Astrocyte of the spinal cord (primary cell): Measurements from ENCODE around the gene PCDHGB3.
A peak's percentile ranks its signal among the peaks of the same experiment; 100 is the strongest.
"Not testable (repeated sequence)": the region's sequence is repeated elsewhere in the genome, so short reads cannot be mapped to it uniquely, and the experiment has no call there.

Source experiments
- DNase-seq: peaks from one replicate; pipeline ENCODE4 v3.0.0; 2011; ENCODE audit warnings: low read depth, low spot score
- H3K4me3 ChIP-seq: 2 replicates; pipeline ENCODE4 v1.5.1; 2011; ENCODE audit warnings: low read depth, mild to moderate bottlenecking, low read length, moderate library complexity
- CTCF ChIP-seq: IDR thresholded peaks from 2 replicates; pipeline ENCODE4 v1.5.1; 2012; ENCODE audit warnings: low read depth, mild to moderate bottlenecking, low read length, inconsistent platforms
- in situ Hi-C: cut with HindIII; loops from 2 replicates; pipeline ENCODE4 v1.10.0; 2017; ENCODE audit warnings: low sequenced_read_pairs

PCDHGB3 gene

GRCh38 chr5:141403387-141403786 lies 33.3 kb downstream of the PCDHGB3 start:
- in situ Hi-C loops: no loop called here
- TF ChIP-seq CTCF: no peak
- DNase-seq: no peak
- peak overlapping the region; percentile 29 for H3K4me3 ChIP-seq

GRCh38 chr5:141407790-141408505 lies 37.9 kb downstream of the PCDHGB3 start, which contains the start of gene PCDHGB6:
TSS of gene PCDHGB6 (plus strand) at chr5:141408021. CDS start at chr5:141408203, 182 bp downstream.
- peak; percentile 70 for TF ChIP-seq CTCF
- peak; percentile 50 for DNase-seq
- peak within 1 kb of the TSS; percentile 32 for H3K4me3 ChIP-seq
- in situ Hi-C loops: not testable (repeated sequence)

- in situ Hi-C loops: no loop called here
- no peak for TF ChIP-seq CTCF
- no peak for DNase-seq
- no peak overlapping the region for H3K4me3 ChIP-seq
Measured at GRCh38 chr5:141409598-141410306, 39.7 kb downstream of the PCDHGB3 start.

DNA sequence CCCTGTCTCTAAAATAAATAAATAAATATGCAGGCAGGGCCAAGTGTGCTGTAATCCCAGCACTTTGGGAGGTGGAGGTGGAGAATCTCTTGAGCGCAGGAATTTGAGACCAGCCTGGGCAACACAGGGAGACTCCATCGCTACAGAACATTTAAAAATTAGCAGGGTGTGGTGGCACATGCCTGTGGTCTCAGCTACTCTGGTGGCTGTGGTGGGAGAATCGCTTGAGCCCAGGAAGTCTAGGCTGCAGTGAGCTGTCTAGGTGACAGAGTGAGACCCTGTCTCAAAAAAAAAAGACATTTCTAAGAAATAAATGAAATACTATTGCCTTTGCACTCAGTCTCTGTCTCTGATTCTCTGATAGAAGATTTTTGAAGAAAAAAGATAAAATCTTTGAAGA lies 41.5 kb downstream of the PCDHGB3 start:
- in situ Hi-C loops: no loop called here
- DNase-seq: no peak
- H3K4me3 ChIP-seq: no peak overlapping the region
- TF ChIP-seq CTCF: no peak

GRCh38 chr5:141412854-141413539 lies 43.0 kb downstream of the PCDHGB3 start, which contains the start of gene PCDHGA10:
TSS of gene PCDHGA10 (plus strand) at chr5:141412987. CDS start at chr5:141413176, 189 bp downstream.
- TF ChIP-seq CTCF: peak; percentile 77
- H3K4me3 ChIP-seq: peak within 1 kb of the TSS; percentile 43
- in situ Hi-C loops: no loop called here
- peak; percentile 76 for DNase-seq

DNA sequence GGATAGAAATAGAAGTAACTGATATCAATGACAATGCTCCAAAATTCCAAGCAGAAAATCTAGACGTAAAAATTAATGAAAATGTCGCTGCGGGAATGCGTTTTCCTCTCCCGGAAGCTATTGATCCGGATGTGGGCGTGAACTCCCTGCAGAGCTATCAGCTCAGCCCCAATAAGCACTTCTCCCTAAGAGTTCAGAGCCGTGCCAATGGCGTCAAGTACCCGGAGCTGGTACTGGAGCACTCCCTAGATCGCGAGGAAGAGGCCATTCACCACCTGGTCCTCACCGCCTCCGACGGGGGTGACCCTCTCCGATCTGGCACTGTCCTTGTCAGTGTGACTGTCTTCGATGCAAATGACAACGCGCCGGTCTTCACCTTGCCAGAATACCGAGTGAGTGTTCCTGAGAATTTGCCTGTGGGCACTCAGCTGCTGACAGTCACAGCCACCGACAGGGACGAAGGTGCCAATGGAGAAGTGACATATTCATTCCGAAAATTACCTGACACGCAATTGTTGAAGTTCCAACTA lies 43.6 kb downstream of the PCDHGB3 start:
- H3K4me3 ChIP-seq: peak overlapping the region; percentile 43
- DNase-seq: no peak
- TF ChIP-seq CTCF: no peak
- in situ Hi-C loops: no loop called here

- DNase-seq, H3K4me3 ChIP-seq, in situ Hi-C loops: not testable (repeated sequence)
Measured at GRCh38 chr5:141414548-141415274, 44.7 kb downstream of the PCDHGB3 start.

- in situ Hi-C loops, DNase-seq, H3K4me3 ChIP-seq: not testable (repeated sequence)
Measured at GRCh38 chr5:141415275-141415618, 45.2 kb downstream of the PCDHGB3 start.
